Measurements from ENCODE around the gene MRPS23. TPM values are rescaled to one million over a fixed set of nuclear protein-coding genes. Genes with fewer than 3 reads are reported as not detected.

Gene MRPS23
- total and polyA plus RNA-seq, 4 donors, result 15.7 to 44.9 (median 31.6) TPM

DNA sequence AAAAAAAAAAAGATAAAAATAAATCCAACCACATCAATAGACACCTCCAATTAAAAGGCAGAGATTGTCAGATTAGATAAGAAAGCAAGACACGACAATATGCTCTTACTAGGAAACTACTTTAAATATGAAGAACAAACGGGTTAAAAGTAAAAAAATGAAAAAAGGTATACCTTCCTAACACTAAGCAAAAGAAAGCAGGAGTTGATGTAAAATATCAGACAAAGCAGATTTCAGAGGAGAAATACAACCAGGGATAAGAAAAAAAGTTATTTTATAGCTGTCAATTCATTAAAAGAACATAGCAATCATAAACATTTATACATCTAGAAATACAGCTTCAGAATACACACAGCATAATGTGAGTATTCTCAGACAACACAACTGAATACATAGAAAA is 55.0 kb downstream of the MRPS23 start:
- ATAC-seq (ENCODE audit: insufficient read depth, low FRiP score) (no peak), DNase-seq (no peak)
- no peaks in the 10 kb centered on the region for H3K9me3 ChIP-seq (ENCODE audit: control insufficient read depth in 4 of 4, insufficient read depth in 3 of 4, low read length in 3 of 4)
- H3K9ac ChIP-seq (ENCODE audit: insufficient read depth in 1 of 2, low read length in 2 of 2), result no peak overlapping the region
- 56 to 62% methylated on average over 2 of the region's 2 CpGs for WGBS, 2 donors
- H3K4me1 ChIP-seq (ENCODE audit: control insufficient read depth in 5 of 5, insufficient read depth in 5 of 5, low read length in 5 of 5), result no peaks in the 10 kb centered on the region
- TF ChIP-seq, protein P1, sequence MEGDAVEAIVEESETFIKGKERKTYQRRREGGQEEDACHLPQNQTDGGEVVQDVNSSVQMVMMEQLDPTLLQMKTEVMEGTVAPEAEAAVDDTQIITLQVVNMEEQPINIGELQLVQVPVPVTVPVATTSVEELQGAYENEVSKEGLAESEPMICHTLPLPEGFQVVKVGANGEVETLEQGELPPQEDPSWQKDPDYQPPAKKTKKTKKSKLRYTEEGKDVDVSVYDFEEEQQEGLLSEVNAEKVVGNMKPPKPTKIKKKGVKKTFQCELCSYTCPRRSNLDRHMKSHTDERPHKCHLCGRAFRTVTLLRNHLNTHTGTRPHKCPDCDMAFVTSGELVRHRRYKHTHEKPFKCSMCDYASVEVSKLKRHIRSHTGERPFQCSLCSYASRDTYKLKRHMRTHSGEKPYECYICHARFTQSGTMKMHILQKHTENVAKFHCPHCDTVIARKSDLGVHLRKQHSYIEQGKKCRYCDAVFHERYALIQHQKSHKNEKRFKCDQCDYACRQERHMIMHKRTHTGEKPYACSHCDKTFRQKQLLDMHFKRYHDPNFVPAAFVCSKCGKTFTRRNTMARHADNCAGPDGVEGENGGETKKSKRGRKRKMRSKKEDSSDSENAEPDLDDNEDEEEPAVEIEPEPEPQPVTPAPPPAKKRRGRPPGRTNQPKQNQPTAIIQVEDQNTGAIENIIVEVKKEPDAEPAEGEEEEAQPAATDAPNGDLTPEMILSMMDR (IDR thresholded peaks at IDR 0.05; ENCODE audit: control extremely low read depth, extremely low read depth), result no peak
- no peak overlapping the region for H3K4me3 ChIP-seq
- no peaks in the 10 kb centered on the region for H3K27me3 ChIP-seq (ENCODE audit: control insufficient read depth in 3 of 3, insufficient read depth in 3 of 3, low read length in 2 of 3)
- H3K27ac ChIP-seq (ENCODE audit: low read depth in 1 of 2, low read length in 1 of 2), result no peak overlapping the region
- no peaks in the 10 kb centered on the region for H3K36me3 ChIP-seq (ENCODE audit: control insufficient read depth in 4 of 4, insufficient read depth in 4 of 4, low read length in 4 of 4)

DNA sequence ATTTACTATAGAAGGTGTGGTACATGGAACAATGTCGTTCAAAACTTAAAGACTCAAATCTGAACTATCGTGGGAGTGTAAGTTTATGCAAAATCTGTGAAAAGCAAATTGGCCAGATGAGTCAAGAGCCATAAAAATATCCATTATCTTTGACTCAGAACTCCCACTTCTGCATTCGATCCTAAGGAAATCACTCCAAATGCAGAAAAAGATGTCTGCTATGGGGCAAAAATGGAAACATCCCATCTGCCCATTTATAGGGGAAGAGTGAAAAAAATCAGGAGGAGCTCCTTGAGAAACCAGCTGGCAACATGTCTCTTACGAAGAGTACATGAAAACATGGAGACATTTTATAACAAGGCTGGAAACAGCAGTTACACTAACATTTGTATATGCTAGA is 61.1 kb downstream of the MRPS23 start:
- no peak overlapping the region for H3K9ac ChIP-seq (ENCODE audit: insufficient read depth in 1 of 2, low read length in 2 of 2)
- ATAC-seq (ENCODE audit: insufficient read depth, low FRiP score) (no peak), DNase-seq (no peak)
- H3K4me3 ChIP-seq, result no peak overlapping the region
- H3K9me3 ChIP-seq (ENCODE audit: control insufficient read depth in 4 of 4, insufficient read depth in 3 of 4, low read length in 3 of 4), result no peaks in the 10 kb centered on the region
- peaks cover 0 to 18% (median 4%) of the 10 kb centered on the region in 5 donors for H3K4me1 ChIP-seq (ENCODE audit: control insufficient read depth in 5 of 5, insufficient read depth in 5 of 5, low read length in 5 of 5)
- H3K27ac ChIP-seq (ENCODE audit: low read depth in 1 of 2, low read length in 1 of 2), result no peak overlapping the region
- WGBS, 2 donors, result 77 to 84% methylated on average over 4 of the region's 4 CpGs
- peaks cover 0 to 6% (median 0%) of the 10 kb centered on the region in 3 donors for H3K27me3 ChIP-seq (ENCODE audit: control insufficient read depth in 3 of 3, insufficient read depth in 3 of 3, low read length in 2 of 3)
- TF ChIP-seq, protein P1 (IDR thresholded peaks at IDR 0.05; ENCODE audit: control extremely low read depth, extremely low read depth), result no peak
- no peaks in the 10 kb centered on the region for H3K36me3 ChIP-seq (ENCODE audit: control insufficient read depth in 4 of 4, insufficient read depth in 4 of 4, low read length in 4 of 4)

DNA sequence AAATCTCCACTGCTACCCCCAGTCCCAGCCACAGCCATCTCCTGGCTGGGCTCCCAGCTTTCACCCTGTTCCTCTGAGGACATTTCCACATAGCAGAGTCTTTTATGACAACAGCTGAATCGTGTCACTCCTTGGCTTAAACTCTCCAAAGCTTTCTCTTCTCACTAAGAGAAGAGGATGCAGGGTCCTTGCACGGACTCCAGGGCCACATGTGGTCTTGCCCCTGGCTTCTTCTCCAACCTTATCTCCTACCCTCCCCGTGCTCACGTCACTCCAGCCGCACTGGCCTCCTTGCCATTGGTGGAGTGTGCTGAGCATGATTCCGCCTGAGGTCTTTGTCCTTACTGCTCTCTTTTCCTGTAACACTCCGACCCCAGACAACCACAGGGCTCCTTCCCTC is 64.8 kb downstream of the MRPS23 start:
- WGBS, 2 donors, result 64 to 79% methylated on average over 7 of the region's 7 CpGs
- TF ChIP-seq, protein P1 (IDR thresholded peaks at IDR 0.05; ENCODE audit: control extremely low read depth, extremely low read depth), result no peak
- ATAC-seq (ENCODE audit: insufficient read depth, low FRiP score), result no peak
- Histone ChIP-seq H3K36me3 (ENCODE audit: control insufficient read depth in 4 of 4, insufficient read depth in 4 of 4, low read length in 4 of 4) (no peaks in the 10 kb centered on the region), H3K4me3 (no peak overlapping the region), H3K9me3 (ENCODE audit: control insufficient read depth in 4 of 4, insufficient read depth in 3 of 4, low read length in 3 of 4) (peaks cover 0 to 2% (median 0%) of the 10 kb centered on the region in 4 donors), H3K4me1 (ENCODE audit: control insufficient read depth in 5 of 5, insufficient read depth in 5 of 5, low read length in 5 of 5) (peaks cover 0 to 44% (median 18%) of the 10 kb centered on the region in 5 donors), H3K9ac (ENCODE audit: insufficient read depth in 1 of 2, low read length in 2 of 2) (no peak overlapping the region), H3K27ac (ENCODE audit: low read depth in 1 of 2, low read length in 1 of 2) (no peak overlapping the region), H3K27me3 (ENCODE audit: control insufficient read depth in 3 of 3, insufficient read depth in 3 of 3, low read length in 2 of 3) (peaks cover 0 to 6% (median 0%) of the 10 kb centered on the region in 3 donors)
- DNase-seq, result peak; percentile 88 to 98 (median 96)

Small RNA genes lying within 50 kb of the gene (small RNA-seq; reads per million reads assigned to genes)
- not detected for gene RN7SKP94 (ENCODE audit: low replicate concordance)

Other genes with a start within 250 kb of the MRPS23 start
- gene CCDC182, start 104.7 kb downstream of the MRPS23 start, total RNA-seq, result not detected
- gene CCDC182, start 104.7 kb downstream of the MRPS23 start, polyA plus RNA-seq, result not detected
- 10 to 100 TPM; 19.7 to 55.7 TPM for gene CUEDC1, start 105.4 kb upstream of the MRPS23 start, total RNA-seq
- 10 to 100 TPM; 22.9 to 35.5 TPM for gene CUEDC1, start 105.4 kb upstream of the MRPS23 start, polyA plus RNA-seq
- gene VEZF1, start 138.2 kb upstream of the MRPS23 start, total RNA-seq, result 10 to 100 TPM; 58.3 to 78.9 TPM
- gene VEZF1, start 138.2 kb upstream of the MRPS23 start, polyA plus RNA-seq, result 10 to 100 TPM; 18.0 to 29.5 TPM
- gene SRSF1, start 157.2 kb upstream of the MRPS23 start, total RNA-seq, result 100 to 1,000 TPM; 183 to 235 TPM
- gene SRSF1, start 157.2 kb upstream of the MRPS23 start, polyA plus RNA-seq, result 100 to 1,000 TPM in 1 of 2 donors, 10 to 100 TPM in 1; 76.7 to 128 TPM
- gene DYNLL2, start 233.4 kb upstream of the MRPS23 start, total RNA-seq, result 10 to 100 TPM; 25.2 to 36.5 TPM
- gene DYNLL2, start 233.4 kb upstream of the MRPS23 start, polyA plus RNA-seq, result 10 to 100 TPM; 21.8 to 27.9 TPM